NCI-H510A treated with DMSO at 0.1 percent for 48 hours (cell line): ENCODE measurements around the gene ADARB2.
A peak's percentile ranks its signal among the peaks of the same experiment; 100 is the strongest.
"Not testable (repeated sequence)": the region's sequence is repeated elsewhere in the genome, so short reads cannot be mapped to it uniquely, and the experiment has no call there.

ENCODE experiments used
- DNase-seq: peaks from one replicate; lab custom pipeline; 2025; lab: John Stamatoyannopoulos, UW

The ADARB2 gene

GRCh38 chr10:1737222-1738061 is at the start of gene ADARB2:
TSS of gene ADARB2 (minus strand) at chr10:1737525.
- peak; percentile 88 for DNase-seq

- no peak for DNase-seq
Measured at GRCh38 chr10:1785835-1786234, 48.5 kb upstream of the ADARB2 start.

GRCh38 chr10:1782841-1783240 is 45.5 kb upstream of the ADARB2 start:
- peak; percentile 41 for DNase-seq

- DNase-seq, result no peak
Measured at GRCh38 chr10:1779796-1780195, 42.5 kb upstream of the ADARB2 start.

GRCh38 chr10:1778375-1778969 is 41.1 kb upstream of the ADARB2 start:
- DNase-seq, result no peak

GRCh38 chr10:1776127-1776662 is 38.9 kb upstream of the ADARB2 start:
- no peak for DNase-seq

- no peak for DNase-seq
Measured at GRCh38 chr10:1774796-1775195, 37.5 kb upstream of the ADARB2 start.

- DNase-seq, result not testable (repeated sequence)
Measured at GRCh38 chr10:1773204-1773603, 35.9 kb upstream of the ADARB2 start.

GRCh38 chr10:1766049-1766448 is 28.7 kb upstream of the ADARB2 start:
- no peak for DNase-seq

- DNase-seq, result no peak
Measured at GRCh38 chr10:1762076-1762475, 24.8 kb upstream of the ADARB2 start.

GRCh38 chr10:1754506-1755153 is 17.3 kb upstream of the ADARB2 start:
- no peak for DNase-seq

GRCh38 chr10:1752153-1752552 is 14.8 kb upstream of the ADARB2 start:
- DNase-seq, result no peak

- DNase-seq, result no peak
Measured at GRCh38 chr10:1747590-1748157, 10.3 kb upstream of the ADARB2 start.

- no peak for DNase-seq
Measured at GRCh38 chr10:1746796-1747195, 9.5 kb upstream of the ADARB2 start.

- no peak for DNase-seq
Measured at GRCh38 chr10:1745780-1746456, 8.6 kb upstream of the ADARB2 start.

GRCh38 chr10:1744524-1744923 is 7.2 kb upstream of the ADARB2 start:
- DNase-seq, result no peak

- DNase-seq, result no peak
Measured at GRCh38 chr10:1743141-1743540, 5.8 kb upstream of the ADARB2 start.

- no peak for DNase-seq
Measured at GRCh38 chr10:1741450-1741849, 4.1 kb upstream of the ADARB2 start.

GRCh38 chr10:1739751-1740150 is 2.4 kb upstream of the ADARB2 start:
- DNase-seq, result peak; percentile 71

GRCh38 chr10:1738950-1739349 is 1.6 kb upstream of the ADARB2 start:
- peak; percentile 41 for DNase-seq

GRCh38 chr10:1736972-1737221 is 428 bp downstream of the ADARB2 start:
- DNase-seq, result no peak
